ENCODE results near the gene CCDC51. TPM values are rescaled to one million over a fixed set of nuclear protein-coding genes. Genes with fewer than 3 reads are reported as not detected.

Gene CCDC51
- total and polyA plus RNA-seq, 2 of the 13 experiments (the other 11 are each of a cell fraction or from before 2014, with no cell fraction given): 18.1 to 29.4 TPM

- TF ChIP-seq FOXA3 (CRISPR knock-in tag; IDR thresholded peaks at IDR 0.05) (no peak), GPBP1L1 (CRISPR knock-in tag; IDR thresholded peaks at IDR 0.05) (no peak), SRSF1 (optimal IDR thresholded peaks at IDR 0.05; ENCODE audit: low read depth, low read length) (peak; percentile 29), SMAD3 (CRISPR knock-in tag; IDR thresholded peaks at IDR 0.05) (no peak), HIVEP1 (CRISPR knock-in tag; IDR thresholded peaks at IDR 0.05) (peak; percentile 49; the same call in 1 of the 2 replicates), NBN (conservative IDR thresholded peaks at IDR 0.05) (no peak), TMF1 (CRISPR knock-in tag; IDR thresholded peaks at IDR 0.05; ENCODE audit: low read depth) (0 out of 2 replicates have a peak, but pooled peaks have one; percentile 22), LCORL (IDR thresholded peaks at IDR 0.05) (no peak), LCORL (CRISPR knock-in tag; IDR thresholded peaks at IDR 0.05) (no peak), ZNF451 (CRISPR knock-in tag; IDR thresholded peaks at IDR 0.05) (no peak), ZNF740 (CRISPR knock-in tag; IDR thresholded peaks at IDR 0.05) (no peak), ZKSCAN8 (CRISPR knock-in tag; IDR thresholded peaks at IDR 0.05; ENCODE audit: borderline replicate concordance) (no peak), ATAD3A (CRISPR knock-in tag; IDR thresholded peaks at IDR 0.05) (no peak), HNRNPL (IDR thresholded peaks at IDR 0.05; ENCODE audit: low read depth, low read length) (peak; percentile 57; the same call in 1 of the 2 replicates), POLR2G (IDR thresholded peaks at IDR 0.05; ENCODE audit: low read depth, low read length) (peak; percentile 12), SPEN (CRISPR knock-in tag; IDR thresholded peaks at IDR 0.05; ENCODE audit: low read depth) (no peak), ZBTB33 (CRISPR knock-in tag; IDR thresholded peaks at IDR 0.05) (no peak), NFIC (IDR thresholded peaks at IDR 0.05; ENCODE audit: low read length) (no peak), ZFP1 (CRISPR knock-in tag; IDR thresholded peaks at IDR 0.05) (no peak), GMEB1 (CRISPR knock-in tag; IDR thresholded peaks at IDR 0.05; ENCODE audit: borderline replicate concordance) (no peak), ZBTB7A (CRISPR knock-in tag; IDR thresholded peaks at IDR 0.05) (no peak), PHF21A (CRISPR knock-in tag; IDR thresholded peaks at IDR 0.05) (no peak), SRY (CRISPR knock-in tag; IDR thresholded peaks at IDR 0.05) (no peak), ZNF567 (CRISPR knock-in tag; IDR thresholded peaks at IDR 0.05; ENCODE audit: borderline replicate concordance) (no peak), GABPB1 (CRISPR knock-in tag; IDR thresholded peaks at IDR 0.05) (no peak)
These were observed 40.3 kb downstream of the CCDC51 start (continued) for GRCh38 chr3:48399387-48400172.

Data from HepG2 (cell line).